ENCODE results near the gene EPN1.
"Not testable (repeated sequence)": the region's sequence is repeated elsewhere in the genome, so short reads cannot be mapped to it uniquely, and the experiment has no call there.

DNA sequence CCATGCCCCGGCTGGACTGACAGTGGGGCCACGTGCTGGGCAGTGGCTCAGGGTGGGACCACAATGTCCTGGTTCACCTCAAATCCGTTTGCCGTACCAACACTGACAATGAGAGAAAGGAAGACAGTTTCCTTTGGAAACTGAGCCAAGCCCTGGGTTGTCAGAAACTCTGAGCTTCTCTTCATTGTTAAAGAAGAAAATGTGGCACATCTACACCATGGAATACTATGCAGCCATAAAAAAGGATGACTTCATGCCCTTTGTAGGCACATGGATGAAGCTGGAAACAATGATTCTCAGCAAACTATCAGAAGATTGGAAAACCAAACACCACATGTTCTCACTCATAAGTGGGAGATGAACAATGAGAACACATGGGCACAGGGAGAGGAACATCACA, 81.8 kb downstream of the EPN1 start:
- not testable (repeated sequence) for TF ChIP-seq POLR2A, EP300 (IDR thresholded peaks at IDR 0.05)

All from stomach (tissue), 4 donors.